GM18511 (cell line): Measurements from ENCODE around the gene TRIM25.

ENCODE experiments used
- ATAC-seq: cut with Tn5 transposase; IDR thresholded peaks from one replicate; pipeline ENCODE4 v1.9.1; 2021; ENCODE audit warnings: mild to moderate bottlenecking, moderate library complexity; ENCODE audit not compliant: unreplicated experiment

TRIM25 gene

DNA sequence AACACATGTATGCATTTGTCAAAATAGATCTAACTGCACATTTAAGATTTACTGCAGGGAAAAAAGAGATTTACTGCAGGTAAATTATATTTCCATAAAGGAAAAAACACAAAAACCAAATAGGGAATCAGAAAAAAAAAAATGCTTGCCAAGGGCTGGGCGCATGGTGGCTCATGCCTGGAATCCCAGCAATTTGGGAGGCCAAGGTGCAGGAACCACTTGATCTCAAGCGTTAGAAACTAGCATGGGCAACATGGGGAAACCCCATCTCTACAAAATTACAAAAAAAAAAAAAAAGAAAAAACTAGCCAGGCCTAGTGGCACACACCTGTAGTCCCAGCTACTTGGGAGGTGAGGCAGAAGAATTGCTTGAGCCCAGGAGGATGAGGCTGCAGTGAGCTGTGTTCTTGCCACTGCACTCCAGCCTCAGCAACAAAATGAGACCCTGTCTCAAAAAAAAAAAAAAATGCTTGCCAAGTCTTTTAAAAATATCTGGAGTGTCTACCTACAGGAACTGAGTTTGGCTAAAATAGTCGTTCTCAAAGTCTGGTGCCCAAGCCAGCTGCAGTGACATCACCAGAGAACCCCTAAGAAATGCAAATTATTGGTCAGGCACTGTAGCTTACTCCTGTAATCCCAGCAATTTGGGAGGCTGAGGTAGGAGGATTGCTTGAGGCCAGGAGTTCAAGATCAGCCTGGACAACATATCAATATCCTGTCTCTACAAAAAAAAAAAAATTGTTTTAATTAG lies 17.5 kb downstream of the TRIM25 start:
- ATAC-seq: no peak

- ATAC-seq: no peak
Observed at GRCh38 chr17:56894859-56895455, 18.9 kb downstream of the TRIM25 start.

DNA sequence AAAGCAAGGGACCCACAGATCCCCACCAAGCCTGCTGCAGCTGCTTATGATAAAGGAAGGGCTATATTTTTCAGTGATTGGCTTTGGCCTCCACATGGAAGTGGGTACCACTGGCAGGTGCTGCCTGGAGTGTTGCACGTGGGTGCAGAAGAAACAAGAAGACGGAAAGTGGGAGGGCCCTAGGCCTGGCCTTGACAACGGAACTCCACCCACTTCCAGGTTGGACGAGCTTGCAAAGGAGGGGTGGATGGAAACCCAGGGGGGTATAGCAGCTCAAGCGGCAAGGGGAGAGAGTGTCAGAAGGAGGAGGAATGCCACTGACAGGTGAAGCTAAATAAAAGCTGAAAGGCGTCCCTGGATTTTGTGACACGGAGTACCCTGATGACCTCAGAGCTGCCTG lies 20.3 kb downstream of the TRIM25 start:
- no peak for ATAC-seq

- no peak for ATAC-seq
Observed at GRCh38 chr17:56892333-56892732, 21.5 kb downstream of the TRIM25 start.

GRCh38 chr17:56891751-56892150 lies 22.1 kb downstream of the TRIM25 start:
- no peak for ATAC-seq

- ATAC-seq: no peak
Observed at GRCh38 chr17:56890906-56891674, 22.8 kb downstream of the TRIM25 start.

DNA sequence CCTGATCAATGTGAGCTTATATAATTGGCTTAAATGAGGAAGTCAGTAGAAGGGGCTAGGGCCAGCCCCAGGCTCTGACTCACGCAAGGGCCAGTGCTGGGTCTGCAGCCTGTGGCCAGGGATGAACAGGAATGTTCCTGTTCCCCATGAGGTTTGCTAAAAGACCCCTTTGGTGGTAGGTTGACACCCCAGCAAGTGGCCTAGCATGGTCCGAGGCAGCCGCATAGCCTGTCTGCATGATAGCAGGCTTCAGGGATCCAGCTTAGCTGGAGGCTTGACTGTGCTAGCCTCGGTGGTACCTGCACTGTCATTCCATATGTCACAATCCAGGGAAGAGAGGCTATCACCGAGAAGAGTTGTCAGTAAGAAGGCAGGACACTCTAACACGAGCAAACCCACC lies 23.5 kb downstream of the TRIM25 start:
- ATAC-seq: no peak

GRCh38 chr17:56887552-56888467 lies 26.0 kb downstream of the TRIM25 start:
- no peak for ATAC-seq

DNA sequence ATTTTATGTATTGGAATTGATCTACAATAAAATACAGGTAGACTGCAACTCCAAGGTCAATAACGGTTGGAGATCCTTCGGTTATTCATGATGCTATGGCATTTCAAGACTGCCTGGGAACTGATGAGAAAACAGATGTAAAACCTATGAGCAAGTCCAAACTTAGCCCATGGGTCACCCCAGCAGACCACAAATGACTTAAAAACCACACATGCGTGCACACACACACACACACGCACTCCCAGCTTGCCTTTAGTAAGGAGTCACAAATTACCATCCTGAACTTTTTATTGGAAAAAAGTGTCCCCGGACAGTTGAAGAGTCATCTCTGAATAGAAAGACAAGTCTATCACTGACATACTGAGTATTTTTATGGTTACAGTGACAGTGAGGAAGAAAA lies 26.7 kb downstream of the TRIM25 start:
- no peak for ATAC-seq

- ATAC-seq: no peak
Observed at GRCh38 chr17:56886288-56886731, 27.5 kb downstream of the TRIM25 start.

GRCh38 chr17:56885312-56885657 lies 28.6 kb downstream of the TRIM25 start:
- no peak for ATAC-seq

DNA sequence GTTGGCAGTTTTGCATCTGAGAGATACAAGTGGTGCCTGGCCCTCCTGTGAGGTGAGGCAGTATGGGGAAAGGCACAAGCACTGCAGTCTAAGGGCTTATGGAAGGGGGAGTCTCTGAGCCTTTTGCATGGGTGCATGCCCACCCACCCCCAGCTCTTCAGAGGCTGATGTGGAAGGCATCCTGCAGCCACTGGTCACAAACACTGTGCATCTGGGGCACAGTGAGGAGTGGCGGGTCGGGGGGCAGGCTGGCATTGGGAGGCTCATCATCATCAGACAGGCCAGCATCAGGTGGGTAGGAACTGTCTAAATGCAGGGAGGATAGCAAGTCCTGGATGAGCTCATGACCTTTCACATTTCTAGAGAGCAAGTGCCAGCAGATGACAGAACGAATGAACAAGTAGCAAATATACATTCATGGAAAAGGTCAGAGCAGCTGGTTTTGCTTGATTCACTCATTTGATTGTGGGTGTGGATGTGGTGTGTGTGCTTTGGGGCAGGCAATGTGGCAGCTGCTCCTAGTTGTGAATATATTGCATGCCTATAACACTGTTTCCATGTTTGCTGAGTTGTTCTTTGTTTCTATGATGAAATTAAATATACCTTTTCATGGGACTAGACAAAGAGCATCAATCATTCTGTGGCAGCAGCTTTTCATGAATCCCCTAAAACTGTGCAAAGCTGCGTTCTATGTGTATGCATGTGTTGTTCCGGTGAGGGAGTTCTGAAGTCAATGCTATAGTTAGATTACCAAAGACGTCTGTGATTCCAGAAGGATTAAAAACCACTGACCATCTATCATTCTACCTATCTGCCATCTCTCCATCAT lies 29.2 kb downstream of the TRIM25 start:
- ATAC-seq: no peak

- ATAC-seq: no peak
Observed at GRCh38 chr17:56883616-56884015, 30.2 kb downstream of the TRIM25 start.

DNA sequence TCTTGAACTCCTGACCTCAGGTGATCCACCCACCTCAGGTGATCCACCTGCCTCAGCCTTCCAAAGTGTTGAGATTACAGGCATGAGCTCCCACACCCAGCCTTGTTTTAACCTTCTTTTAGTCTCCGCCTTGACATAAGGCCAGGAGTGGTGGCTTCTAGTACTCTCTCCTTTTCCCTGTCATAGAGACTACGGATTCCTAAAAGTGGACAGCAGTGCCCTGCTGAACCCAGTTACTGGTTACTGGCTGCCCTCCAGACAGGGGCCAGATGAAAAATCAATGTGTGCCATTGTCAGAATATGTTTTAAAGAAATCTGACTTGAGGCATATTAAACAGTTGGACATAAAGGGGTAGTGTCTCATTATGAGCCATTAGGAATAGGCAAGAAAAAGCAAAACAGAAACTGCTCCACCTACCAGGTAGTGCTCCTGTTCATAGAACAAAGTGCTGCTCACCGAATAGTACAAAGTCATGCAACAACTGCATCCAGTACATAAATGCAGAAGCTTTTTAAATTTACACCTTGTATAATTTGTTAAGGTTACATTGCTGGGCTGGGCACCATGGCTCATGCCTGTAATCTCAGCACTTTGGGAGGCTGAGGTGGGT lies 32.1 kb downstream of the TRIM25 start:
- ATAC-seq: no peak

GRCh38 chr17:56880571-56880970 lies 33.3 kb downstream of the TRIM25 start:
- ATAC-seq: no peak

- no peak for ATAC-seq
Observed at GRCh38 chr17:56880133-56880532, 33.7 kb downstream of the TRIM25 start.

DNA sequence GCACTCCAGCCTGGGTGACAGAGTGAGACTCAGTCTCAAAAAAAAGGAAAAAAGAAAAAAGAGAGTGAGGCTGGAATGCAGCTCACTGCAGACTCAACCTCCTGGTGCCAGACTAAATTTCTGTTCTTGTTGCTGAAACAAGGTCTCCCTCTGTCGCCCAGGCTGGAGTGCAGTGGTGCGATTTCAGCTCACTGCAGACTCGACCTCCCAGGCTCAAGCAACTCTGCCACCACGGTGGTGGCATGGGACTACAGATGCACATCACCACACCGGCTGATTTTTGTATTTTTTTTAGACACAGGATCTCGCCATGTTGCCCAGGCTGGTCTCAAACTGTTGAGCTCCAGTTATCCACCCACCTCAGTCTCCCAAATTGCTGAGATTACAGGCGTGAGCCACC lies 34.6 kb downstream of the TRIM25 start:
- no peak for ATAC-seq

GRCh38 chr17:56876766-56877179 lies 37.1 kb downstream of the TRIM25 start:
- ATAC-seq: no peak

- peak; percentile 75 for ATAC-seq
Observed at GRCh38 chr17:56870081-56870651, 43.7 kb downstream of the TRIM25 start.
